Gastroesophageal sphincter (tissue), 4 donors: ENCODE data around the gene TEX13A. TPM values are rescaled to one million over a fixed set of nuclear protein-coding genes. Genes with fewer than 3 reads are reported as not detected.

Experiments
- ATAC-seq: fragments of 150-250 bp; one replicate; pipeline ENCODE4 v1.9.1; 2016; ENCODE audit warnings: mild to moderate bottlenecking, moderate library complexity
- H3K27ac ChIP-seq, 4 donors: fragments of 200-600 bp; sonication (generic) in 3 of 4; 1 replicate in 3 of 4; 2 replicates in 1 of 4; pipeline ENCODE4 v1.5.1; 2016 to 2019
- H3K27me3 ChIP-seq: fragments of 200-600 bp; sonication (generic); one replicate; pipeline ENCODE4 v1.5.1; 2019
- H3K36me3 ChIP-seq, 2 donors: fragments of 200-600 bp; sonication (generic); one replicate each; pipeline ENCODE4 v1.5.1; 2019; ENCODE audit warnings: control low read depth in 1 of 2
- H3K4me1 ChIP-seq, 3 donors: fragments of 200-600 bp; sonication (generic); 1 replicate in 2 of 3; 2 replicates in 1 of 3; pipeline ENCODE4 v1.5.1; 2016 to 2019; ENCODE audit warnings: control low read depth in 2 of 3
- H3K4me3 ChIP-seq, 2 donors: fragments of 200-600 bp; sonication (generic); one replicate each; pipeline ENCODE4 v1.5.1; 2019; ENCODE audit warnings: mild to moderate bottlenecking in 1 of 2, moderate library complexity in 1 of 2
- H3K9me3 ChIP-seq, 3 donors: fragments of 200-600 bp; sonication (generic); one replicate each; pipeline ENCODE4 v1.5.1; 2017 to 2019; ENCODE audit warnings: control low read depth in 2 of 3
- CTCF ChIP-seq, 4 experiments: fragments of 200-600 bp in 2 of 4; fragments of 450-650 bp in 2 of 4; sonication (generic) in 1 of 4; IDR thresholded peaks; one replicate each; pipeline ENCODE4 v1.5.1; 2017 to 2019; ENCODE audit warnings: antibody characterized with exemption in 4 of 4, mild to moderate bottlenecking in 2 of 4, moderate library complexity in 2 of 4
- EP300 ChIP-seq: sonication (generic); formaldehyde crosslinking; IDR thresholded peaks from one replicate; pipeline ENCODE4 v1.6.1; 2017; ENCODE audit warnings: antibody characterized with exemption, mild to moderate bottlenecking
- POLR2A ChIP-seq, 2 donors: fragments of 450-650 bp; IDR thresholded peaks; one replicate each; pipeline ENCODE4 v1.6.1; 2017; ENCODE audit warnings: antibody characterized with exemption in 2 of 2, mild to moderate bottlenecking in 2 of 2, moderate library complexity in 1 of 2
- POLR2AphosphoS5 ChIP-seq: sonication (generic); formaldehyde crosslinking; IDR thresholded peaks from one replicate; pipeline ENCODE4 v1.6.1; 2017; ENCODE audit warnings: antibody characterized with exemption
- WGBS, 2 donors: methylation state at CpG; one replicate each; pipeline ENCODE4 v1.1.5; 2018; ENCODE audit warnings: low coverage in 1 of 2; 5-methylcytosine and 5-hydroxymethylcytosine counted together
- total RNA-seq, 4 donors: library from RNA; depleted of rRNA; stranded (reverse); fragments of >200 nt; gene quantifications; one replicate each; pipeline ENCODE4 v1.1.0, GENCODE V29; 2016

TEX13A gene
- total RNA-seq, 4 donors from 2014 or later, result not detected

GRCh38 chrX:105179644-105180043 is 40.9 kb downstream of the TEX13A start:
- no peak overlapping the region for H3K27ac ChIP-seq
- no peak overlapping the region for H3K4me3 ChIP-seq
- no peaks in the 10 kb centered on the region for H3K4me1 ChIP-seq
- no peaks in the 10 kb centered on the region for H3K27me3 ChIP-seq
- peaks cover 0 to 2% (median 0%) of the 10 kb centered on the region in 3 donors for H3K9me3 ChIP-seq
- no peak for TF ChIP-seq POLR2AphosphoS5
- TF ChIP-seq CTCF (IDR thresholded peaks at IDR 0.05), result no peak
- no peak for TF ChIP-seq EP300
- no peak for TF ChIP-seq POLR2A (IDR thresholded peaks at IDR 0.05)
- no peaks in the 10 kb centered on the region for H3K36me3 ChIP-seq
- no peak for ATAC-seq
- 94% methylated on average over 2 of the region's 3 CpGs; no CpG with 5 or more reads in 1 of the 2 donors for WGBS, 2 donors

- no peak for ATAC-seq
These were observed 47.4 kb downstream of the TEX13A start for GRCh38 chrX:105173071-105173470.

More at GRCh38 chrX:105173071-105173470, 47.4 kb downstream of the TEX13A start:
- H3K9me3 ChIP-seq, result no peaks in the 10 kb centered on the region
- H3K4me1 ChIP-seq, result no peaks in the 10 kb centered on the region
- no peaks in the 10 kb centered on the region for H3K27me3 ChIP-seq
- no peak overlapping the region for H3K27ac ChIP-seq
- H3K36me3 ChIP-seq, result no peaks in the 10 kb centered on the region
- 83 to 92% methylated on average over 2 to 4 of the region's 4 CpGs for WGBS, 2 donors
- TF ChIP-seq CTCF (IDR thresholded peaks at IDR 0.05) (no peak), EP300 (no peak), POLR2A (IDR thresholded peaks at IDR 0.05) (no peak), POLR2AphosphoS5 (no peak)
- H3K4me3 ChIP-seq, result no peak overlapping the region
